Fibroblast of the aortic adventitia (primary cell): ENCODE results near the gene PHKA2. TPM values are rescaled to one million over a fixed set of nuclear protein-coding genes. Genes with fewer than 3 reads are reported as not detected.
"Not testable (repeated sequence)": the region's sequence is repeated elsewhere in the genome, so short reads cannot be mapped to it uniquely, and the experiment has no call there.

Experiments used
- DNase-seq: peaks from one replicate; pipeline ENCODE4 v3.0.0-alpha.2; 2010; ENCODE audit warnings: low read depth
- H3K4me3 ChIP-seq: 2 replicates; pipeline ENCODE4 v1.5.1; 2011; ENCODE audit warnings: low read depth, mild to moderate bottlenecking, control low read depth, low read length, moderate library complexity
- CTCF ChIP-seq: IDR thresholded peaks from 2 replicates; pipeline ENCODE4 v1.5.1; 2011; ENCODE audit warnings: mild to moderate bottlenecking, low read length, control low read depth, inconsistent platforms; ENCODE audit not compliant: insufficient read depth
- total RNA-seq: library from RNA; depleted of rRNA; stranded (reverse); fragments of >200 nt; gene quantifications from 2 replicates; pipeline ENCODE4 v1.2.3, GENCODE V29; 2012; ENCODE audit warnings: low replicate concordance

PHKA2 gene
- total RNA-seq, result 8.3 and 9.2 TPM in 2 replicates

DNA sequence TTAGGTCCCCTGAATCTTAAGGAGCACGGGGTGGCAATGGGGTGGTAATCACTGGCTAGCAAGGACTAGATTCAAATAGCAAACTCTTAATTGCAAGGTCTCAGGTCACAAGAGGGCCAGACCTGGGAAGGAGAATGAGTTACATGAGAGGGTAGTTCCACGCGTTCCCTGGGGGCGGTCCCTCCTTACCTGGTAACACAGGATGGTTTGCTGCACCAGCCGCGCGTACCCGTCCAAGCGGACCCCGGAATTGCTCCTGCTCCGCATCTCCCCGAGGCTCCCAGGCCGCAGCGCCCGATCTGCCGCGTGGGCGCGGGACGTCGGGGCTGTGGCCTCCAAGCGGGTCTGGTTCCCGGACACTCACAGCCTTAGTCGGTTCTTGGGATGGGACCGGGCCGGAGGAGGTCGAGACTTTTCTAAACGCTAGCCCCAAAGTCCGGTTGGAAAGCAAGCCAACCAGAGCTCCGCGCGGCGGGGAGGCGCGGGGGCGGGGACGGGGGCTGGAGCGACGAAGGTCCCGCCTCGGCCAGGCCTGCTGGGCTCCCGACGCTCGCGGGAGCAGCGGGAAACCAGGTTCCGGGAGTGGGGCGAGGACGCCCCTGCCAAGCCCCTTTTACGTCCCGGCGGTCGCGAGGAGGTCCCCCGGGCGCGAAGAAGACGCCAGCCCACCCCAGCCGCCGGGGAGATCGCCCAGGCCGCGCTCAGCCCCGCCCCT, at the start of gene PHKA2:
Gene PHKA2 (minus strand): TSS at position 449 of the 715 bp plus-strand sequence. CDS start 182 bp downstream, at position 267.
- no peak for TF ChIP-seq CTCF
- DNase-seq, result no peak
- peak within 1 kb of the TSS; percentile 72 for H3K4me3 ChIP-seq

- no peak for TF ChIP-seq CTCF
- DNase-seq, result no peak
- no peak overlapping the region for H3K4me3 ChIP-seq
Measured at GRCh38 chrX:19030805-19031204, 46.9 kb upstream of the PHKA2 start.

DNA sequence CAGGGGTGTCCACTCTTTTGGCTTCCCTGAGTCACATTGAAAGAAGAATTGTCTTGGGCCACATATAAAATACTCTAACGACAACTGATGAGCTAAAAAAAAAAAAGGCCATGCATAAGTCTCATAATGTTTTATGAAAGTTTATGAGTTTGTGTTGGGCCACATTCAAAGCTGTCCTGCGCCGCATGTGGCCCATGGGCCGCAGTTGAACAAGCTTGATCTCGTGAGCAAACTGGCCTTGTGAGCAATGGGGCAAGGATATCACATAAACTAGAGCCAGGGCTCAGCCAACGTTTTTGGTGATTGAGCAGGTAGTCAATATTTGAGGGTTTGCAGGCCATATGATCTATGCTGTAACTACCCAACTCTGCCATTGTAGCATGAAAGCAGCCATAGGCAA, 44.6 kb upstream of the PHKA2 start:
- TF ChIP-seq CTCF, result no peak
- no peak overlapping the region for H3K4me3 ChIP-seq
- no peak for DNase-seq

- DNase-seq, result no peak
- H3K4me3 ChIP-seq, result no peak overlapping the region
- no peak for TF ChIP-seq CTCF
Measured at GRCh38 chrX:19024366-19024765, 40.5 kb upstream of the PHKA2 start.

DNA sequence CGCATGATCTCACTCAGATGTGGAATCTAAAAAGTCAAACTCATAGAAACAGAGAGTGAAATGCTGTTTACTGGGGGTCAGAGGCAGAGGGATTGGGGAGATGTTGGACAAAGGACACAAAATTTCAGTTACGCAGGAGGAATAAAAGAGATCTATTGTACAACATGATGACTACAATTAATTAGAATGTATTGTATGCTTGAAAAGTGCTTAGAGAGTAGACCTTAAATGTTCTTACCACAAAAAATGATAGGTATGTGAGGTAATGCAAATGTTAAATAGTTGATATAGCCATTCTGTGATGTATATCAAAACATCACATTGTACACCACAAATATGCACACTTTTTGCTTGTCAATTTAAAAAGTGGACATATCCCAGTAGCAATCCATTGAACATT, 36.1 kb upstream of the PHKA2 start:
- no peak overlapping the region for H3K4me3 ChIP-seq
- TF ChIP-seq CTCF, result no peak
- no peak for DNase-seq

- DNase-seq, result peak; percentile 15
- no peak overlapping the region for H3K4me3 ChIP-seq
- TF ChIP-seq CTCF, result peak; percentile 52
Measured at GRCh38 chrX:19017271-19017670, 33.4 kb upstream of the PHKA2 start.

- DNase-seq, H3K4me3 ChIP-seq: not testable (repeated sequence)
Measured at GRCh38 chrX:19016614-19017013, 32.7 kb upstream of the PHKA2 start.
